Right lobe of liver (tissue), 4 donors: ENCODE results near the gene BAIAP2.

ENCODE experiments used
- CTCF ChIP-seq, 4 donors: fragments of 200-600 bp in 3 of 4; fragments of 450-650 bp in 1 of 4; IDR thresholded peaks; one replicate each; pipeline versions ENCODE4 v1.5.1 to v1.8.0; 2016 to 2022; ENCODE audit warnings: antibody characterized with exemption in 4 of 4, mild to moderate bottlenecking in 2 of 4
- POLR2A ChIP-seq: fragments of 450-650 bp; IDR thresholded peaks from one replicate; pipeline ENCODE4 v1.6.1; 2017; ENCODE audit warnings: antibody characterized with exemption, mild to moderate bottlenecking
- donor health status: DM: no; HTN: no; CAD: no.
- donor health status: DM: no; HTN: no; CAD: no.
- donor health status: DM: no; HTN: yes; CAD: no.

GRCh38 chr17:81066771-81067315 lies 31.9 kb downstream of the BAIAP2 start:
- TF ChIP-seq CTCF (IDR thresholded peaks at IDR 0.05) (no peak), POLR2A (no peak)
